CD4-positive, alpha-beta T cell treated with Interleukin-6 at 100 ng/mL for 8 hours (primary cell): ENCODE results near the gene GPC5.
"Not testable (repeated sequence)": the region's sequence is repeated elsewhere in the genome, so short reads cannot be mapped to it uniquely, and the experiment has no call there.

Source experiments
- DNase-seq: peaks from one replicate; pipeline ENCODE4 v3.0.0-alpha.2; 2020; ENCODE audit warnings: mixed read lengths, low spot score

The GPC5 gene

GRCh38 chr13:91652404-91653301 is 254.2 kb downstream of the GPC5 start:
- no peak for DNase-seq

GRCh38 chr13:91655731-91656130 is 257.3 kb downstream of the GPC5 start:
- no peak for DNase-seq

DNA sequence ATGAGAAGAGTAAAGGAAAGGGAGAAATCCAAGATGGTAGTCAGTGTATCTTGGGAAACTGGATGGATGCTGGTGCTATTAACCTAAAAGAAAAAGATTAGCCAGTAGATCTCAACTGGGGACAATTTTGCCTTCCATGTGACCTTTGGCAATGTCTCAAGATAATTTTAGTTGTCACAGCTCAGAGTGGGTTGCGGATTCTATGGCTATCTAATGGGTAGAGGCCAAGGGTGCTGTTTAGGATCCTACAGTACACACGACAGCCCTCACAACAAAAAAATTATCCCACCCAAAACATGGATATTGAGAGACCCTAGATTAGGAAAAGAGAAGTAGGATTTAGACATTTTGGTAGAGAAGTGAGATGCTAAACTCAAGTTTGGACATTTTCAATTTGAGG is 258.9 kb downstream of the GPC5 start:
- no peak for DNase-seq

DNA sequence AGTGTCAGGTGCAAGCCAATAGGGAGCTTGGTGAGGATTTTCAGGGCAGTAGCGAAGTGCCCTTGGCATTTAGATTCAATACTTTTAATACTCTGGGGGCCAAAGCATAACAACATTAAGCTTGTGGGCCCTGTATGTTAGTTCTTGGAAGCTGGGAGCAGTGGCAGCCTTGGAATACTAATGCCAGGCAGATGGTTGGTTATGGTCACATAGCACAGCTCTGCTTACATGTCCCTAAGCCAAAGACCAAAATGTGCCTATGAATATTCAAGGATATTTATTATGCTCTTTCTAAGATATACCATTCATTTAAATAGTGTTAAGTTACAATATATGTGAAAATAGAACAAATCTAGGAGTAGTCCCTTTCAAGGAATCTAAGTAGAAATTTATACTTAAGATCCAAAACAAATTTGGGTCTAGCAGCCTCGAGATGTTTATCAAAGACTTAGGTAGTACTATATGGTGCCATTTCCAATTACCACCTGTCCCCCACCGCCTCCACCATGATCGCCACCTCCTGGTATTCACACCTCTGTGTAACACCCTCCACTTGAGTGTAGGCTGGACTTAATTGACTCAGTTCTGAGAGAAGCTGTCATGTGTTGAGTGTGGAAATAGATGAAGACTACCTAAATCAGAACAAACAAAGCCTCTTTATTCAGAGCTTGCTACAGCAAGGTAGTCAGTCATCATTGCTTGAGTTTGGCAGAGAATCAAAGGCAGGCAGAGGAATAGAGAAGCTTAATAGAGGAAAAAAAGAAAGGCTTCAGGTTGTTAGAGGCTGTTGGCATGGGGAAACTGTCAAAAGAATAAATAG is 261.0 kb downstream of the GPC5 start:
- no peak for DNase-seq

DNA sequence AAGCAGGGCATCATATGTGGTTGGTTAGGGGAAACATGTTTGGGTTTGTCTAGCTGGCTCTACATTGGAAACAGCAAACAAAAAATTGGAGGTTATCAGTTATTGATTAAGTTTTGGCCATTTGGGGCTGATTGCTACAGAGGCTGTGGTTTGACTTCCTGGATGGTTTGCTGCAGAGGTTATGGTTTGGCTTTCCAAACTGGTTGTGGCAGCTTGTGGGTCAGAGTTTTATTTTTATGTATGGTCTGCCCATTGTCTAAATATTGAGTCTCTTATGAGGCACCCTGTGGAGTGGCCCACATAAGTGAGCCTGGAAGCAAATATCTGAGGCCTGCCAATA is 261.6 kb downstream of the GPC5 start:
- no peak for DNase-seq

- no peak for DNase-seq
Observed at GRCh38 chr13:91661692-91662490, 263.5 kb downstream of the GPC5 start.

DNA sequence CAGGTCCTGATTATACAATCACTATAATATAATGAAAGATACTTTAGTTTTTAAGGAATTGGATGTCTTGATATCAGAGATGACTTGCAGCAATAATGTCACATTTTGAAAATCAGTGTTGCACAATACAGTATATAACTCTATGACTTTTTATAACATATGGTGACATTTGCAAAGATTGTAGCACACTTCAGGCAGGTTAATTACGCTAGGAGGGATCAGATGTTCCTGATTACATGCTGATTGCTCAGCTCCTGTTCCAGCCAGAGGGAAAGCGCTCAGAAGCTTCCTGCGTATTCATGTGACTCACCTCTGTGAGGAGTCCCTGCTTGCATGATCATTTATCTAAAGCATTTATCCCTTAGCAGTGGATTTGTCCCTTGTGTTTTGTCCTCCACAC is 265.6 kb downstream of the GPC5 start:
- no peak for DNase-seq

- DNase-seq: no peak
Observed at GRCh38 chr13:91667486-91667885, 269.1 kb downstream of the GPC5 start.

DNA sequence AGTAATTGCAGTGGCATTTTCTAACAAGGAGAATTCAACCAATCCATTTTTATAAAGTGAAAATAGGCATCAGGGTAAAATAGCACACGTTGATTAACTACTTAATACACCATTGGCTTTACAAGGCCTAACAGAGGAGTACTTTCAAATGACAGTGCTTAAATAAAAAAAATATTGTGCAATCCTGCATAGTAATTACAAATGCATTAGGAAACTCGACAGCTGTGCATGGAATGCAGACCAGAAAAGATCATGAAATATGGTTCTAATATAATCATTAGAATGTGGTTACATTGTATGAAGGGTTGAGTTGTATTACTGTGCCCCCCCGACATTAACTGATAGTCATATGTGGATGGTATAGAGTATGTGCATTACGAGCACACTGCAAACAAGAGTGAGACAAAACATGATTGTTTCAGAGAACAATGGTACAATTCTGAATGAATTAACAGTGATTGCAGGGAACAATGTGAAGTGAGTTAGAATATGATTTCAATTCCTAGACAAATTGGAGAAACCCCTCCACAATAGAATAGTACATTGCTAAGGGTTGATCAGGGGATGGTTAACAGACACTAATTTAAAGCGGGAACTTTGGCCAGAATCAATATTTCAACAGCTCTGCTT is 270.6 kb downstream of the GPC5 start:
- DNase-seq: no peak

DNA sequence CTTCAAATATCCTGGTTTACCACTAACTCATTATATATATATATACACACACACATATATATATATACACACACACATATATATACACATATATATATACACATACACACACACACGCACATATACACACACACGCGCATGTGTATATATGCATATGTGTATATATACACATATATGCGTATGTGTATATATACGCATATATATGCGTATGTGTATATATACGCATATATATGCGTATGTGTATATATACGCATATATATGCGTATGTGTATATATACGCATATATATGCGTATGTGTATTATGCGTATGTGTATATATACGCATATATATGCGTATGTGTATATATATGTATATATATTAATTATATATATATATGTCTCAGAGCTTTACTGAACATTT is 275.9 kb downstream of the GPC5 start:
- not testable (repeated sequence) for DNase-seq

DNA sequence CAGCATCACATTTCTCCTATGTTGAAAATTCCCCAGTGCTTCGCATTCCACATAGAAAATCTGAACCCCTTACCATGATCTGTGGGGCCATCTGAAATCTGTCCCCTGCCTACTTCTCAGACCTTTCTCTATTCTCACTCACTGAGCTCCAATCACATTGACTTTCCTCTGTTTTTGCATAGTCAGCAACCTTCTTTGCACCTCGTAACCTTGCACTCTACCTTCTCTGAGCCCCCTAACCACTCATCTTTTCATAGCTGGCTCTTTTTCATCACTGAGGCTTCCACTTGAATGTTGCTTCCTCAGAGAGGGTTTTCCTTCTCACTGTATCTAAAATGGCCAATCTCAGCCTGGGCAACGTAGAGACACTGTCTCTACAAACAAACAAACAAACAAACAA is 286.3 kb downstream of the GPC5 start:
- DNase-seq: no peak

- DNase-seq: no peak
Observed at GRCh38 chr13:91690944-91691343, 292.5 kb downstream of the GPC5 start.

GRCh38 chr13:91693466-91693865 is 295.0 kb downstream of the GPC5 start:
- no peak for DNase-seq

DNA sequence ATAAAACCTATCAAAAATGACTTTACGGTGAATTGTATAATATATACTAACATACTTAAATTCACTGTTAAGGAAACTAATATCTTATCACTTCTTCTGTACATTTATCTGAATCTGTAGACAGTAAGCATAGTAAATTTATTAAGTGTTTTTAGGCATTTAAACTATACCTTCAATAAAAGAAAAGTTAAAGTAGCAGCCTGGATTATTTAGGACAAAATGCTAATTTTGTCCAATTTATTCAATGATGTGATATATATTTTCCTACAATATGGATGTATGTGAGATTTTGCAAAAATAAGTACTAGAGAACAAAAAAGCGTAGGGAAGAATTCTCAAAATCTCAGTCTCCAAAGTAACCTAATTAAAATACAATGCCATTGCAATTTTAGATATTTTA is 299.9 kb downstream of the GPC5 start:
- DNase-seq: no peak

GRCh38 chr13:91698767-91699166 is 300.3 kb downstream of the GPC5 start:
- DNase-seq: no peak

DNA sequence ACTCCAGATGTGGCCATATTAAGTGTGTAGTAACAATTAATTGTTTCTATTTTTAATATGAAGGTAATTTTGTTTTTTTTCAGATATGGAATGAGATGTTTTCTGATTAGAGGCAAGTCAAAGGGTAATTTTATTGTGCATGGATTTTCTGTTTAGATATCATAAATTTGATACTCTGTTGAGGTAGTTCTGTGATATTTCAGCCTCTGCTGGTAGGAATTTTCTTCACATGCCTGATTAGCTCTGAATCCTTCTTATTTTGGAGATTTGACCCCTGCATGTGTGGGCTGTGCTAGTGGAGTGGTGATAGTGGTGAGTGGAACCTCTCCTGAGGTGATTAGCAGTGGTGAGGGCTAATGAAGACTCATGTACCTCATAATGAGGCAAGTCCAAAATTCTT is 301.4 kb downstream of the GPC5 start:
- DNase-seq: no peak

DNA sequence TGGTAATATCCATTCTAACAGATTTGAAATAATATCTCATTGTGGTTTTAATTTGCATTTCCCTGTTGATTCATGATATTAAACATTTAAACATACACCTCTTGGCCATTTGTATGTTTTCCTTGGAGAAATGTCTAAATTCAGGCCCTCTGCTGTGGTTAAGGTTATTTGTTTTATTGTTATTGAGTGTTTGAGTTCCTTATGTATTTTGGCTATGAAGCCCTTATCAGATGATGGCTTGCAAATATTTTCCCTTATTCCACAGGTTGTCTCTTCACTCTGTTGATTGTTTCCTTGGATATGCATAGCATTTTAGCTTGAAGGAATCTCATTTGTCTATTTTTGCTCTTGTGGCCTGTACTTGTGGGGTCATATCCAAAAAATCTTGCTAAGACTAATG is 303.6 kb downstream of the GPC5 start:
- DNase-seq: no peak

GRCh38 chr13:91702411-91702810 is 304.0 kb downstream of the GPC5 start:
- DNase-seq: no peak

DNA sequence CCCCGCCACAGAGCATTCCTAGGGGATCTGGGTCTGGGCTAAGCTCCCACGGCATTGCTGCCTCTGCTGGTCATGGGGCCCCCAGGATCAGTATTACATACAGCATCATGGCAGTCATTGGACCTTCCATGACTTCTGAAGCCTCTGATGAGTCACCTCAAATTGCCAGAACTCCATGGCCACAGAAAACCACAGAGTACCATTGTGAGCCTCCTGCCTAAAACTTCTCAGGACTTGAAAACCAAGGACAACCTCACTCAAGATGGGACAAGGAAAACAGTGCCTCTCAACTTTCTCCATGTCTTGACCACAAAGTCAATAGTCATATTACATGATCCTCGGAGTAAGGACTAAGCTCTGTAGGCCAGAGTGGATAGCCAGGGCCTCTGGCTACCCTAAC is 306.0 kb downstream of the GPC5 start:
- DNase-seq: no peak

- DNase-seq: no peak
Observed at GRCh38 chr13:91708558-91708957, 310.1 kb downstream of the GPC5 start.

DNA sequence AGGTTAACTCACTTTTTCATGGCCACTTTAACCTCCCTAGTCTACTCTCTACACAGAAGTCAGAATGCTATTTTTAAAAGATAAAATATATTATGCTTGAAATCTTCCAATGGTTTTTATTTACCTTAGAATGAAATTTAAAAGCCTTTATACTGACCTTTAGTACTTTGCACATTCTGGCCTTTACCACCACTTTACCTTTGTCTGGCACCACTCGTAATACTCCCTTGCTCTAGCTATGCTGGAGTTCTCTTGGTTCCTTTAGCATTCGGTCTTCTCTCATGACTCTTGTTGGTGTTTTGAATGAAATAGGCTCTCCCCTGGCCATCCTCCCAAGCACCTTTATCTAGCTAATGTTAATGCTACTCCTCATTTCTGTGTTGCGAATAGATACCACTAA is 310.8 kb downstream of the GPC5 start:
- no peak for DNase-seq

DNA sequence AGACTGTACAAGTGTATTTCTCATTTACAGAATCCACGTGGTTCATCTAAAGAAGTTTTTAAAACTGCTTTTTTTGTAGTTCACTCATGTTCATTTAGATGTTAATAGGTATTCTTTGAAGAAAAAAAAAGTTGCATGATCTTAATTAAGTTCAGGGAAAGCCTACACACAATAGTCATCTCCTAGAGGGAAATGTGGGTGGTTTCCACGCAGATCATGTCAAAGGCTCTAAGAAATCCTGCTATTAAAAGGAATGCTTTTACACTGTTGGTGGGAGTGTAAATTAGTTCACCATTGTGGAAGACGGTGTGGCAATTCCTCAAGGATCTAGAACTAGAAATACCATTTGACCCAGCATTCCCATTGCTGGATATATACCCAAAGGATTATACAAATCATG is 312.3 kb downstream of the GPC5 start:
- no peak for DNase-seq
